HepG2 (cell line): ENCODE results near the gene UBR3. TPM values are rescaled to one million over a fixed set of nuclear protein-coding genes. Genes with fewer than 3 reads are reported as not detected.

Experiments
- ARID4A ChIP-seq: sonication (generic); formaldehyde crosslinking; IDR thresholded peaks from 2 replicates; pipeline ENCODE4 v1.5.0; 2020; ENCODE audit warnings: mild to moderate bottlenecking, missing genetic modification reagents, borderline replicate concordance
- ARNT ChIP-seq: fragments of 450-650 bp; IDR thresholded peaks from 2 replicates; pipeline ENCODE4 v1.6.1; 2017
- FOXK2 ChIP-seq: fragments of 450-650 bp; IDR thresholded peaks from 2 replicates; pipeline ENCODE4 v1.6.1; 2016
- GRHL1 ChIP-seq: sonication (generic); formaldehyde crosslinking; conservative IDR thresholded peaks from 2 replicates; pipeline ENCODE4 v1.8.0; 2022; ENCODE audit warnings: missing genetic modification reagents
- KLF6 ChIP-seq: IDR thresholded peaks from 2 replicates; pipeline ENCODE4 v1.8.0; 2016; ENCODE audit warnings: missing biosample characterization, missing genetic modification reagents
- MIXL1 ChIP-seq: IDR thresholded peaks from 2 replicates; pipeline ENCODE4 v1.6.1; 2016
- MTA3 ChIP-seq: sonication (generic); formaldehyde crosslinking; IDR thresholded peaks from 2 replicates; pipeline ENCODE4 v1.4.0; 2020; ENCODE audit warnings: missing genetic modification reagents
- RFX3 ChIP-seq: IDR thresholded peaks from 2 replicates; pipeline ENCODE4 v1.6.1; 2016; ENCODE audit warnings: missing biosample characterization, missing genetic modification reagents
- RNF2 ChIP-seq: fragments of 450-650 bp; conservative IDR thresholded peaks from 2 replicates; pipeline ENCODE4 v1.6.1; 2016; ENCODE audit warnings: low read depth
- TARDBP ChIP-seq: sonication (generic); formaldehyde crosslinking; IDR thresholded peaks from 2 replicates; pipeline ENCODE4 v1.8.0; 2022; ENCODE audit warnings: mild to moderate bottlenecking, missing genetic modification reagents
- TOPORS ChIP-seq: sonication (generic); formaldehyde crosslinking; IDR thresholded peaks from 2 replicates; pipeline ENCODE4 v1.8.0; 2023; ENCODE audit warnings: mild to moderate bottlenecking, missing genetic modification reagents
- ZNF34 ChIP-seq: sonication (generic); formaldehyde crosslinking; IDR thresholded peaks from 2 replicates; pipeline ENCODE4 v1.4.0; 2020; ENCODE audit warnings: mild to moderate bottlenecking, missing genetic modification reagents, borderline replicate concordance
- ZNF407 ChIP-seq: sonication (generic); formaldehyde crosslinking; IDR thresholded peaks from one replicate; pipeline ENCODE4 v1.5.1; 2020; ENCODE audit warnings: mild to moderate bottlenecking, missing genetic modification reagents; ENCODE audit errors: not compliant biosample characterization
- ZNF510 ChIP-seq: sonication (generic); formaldehyde crosslinking; IDR thresholded peaks from 2 replicates; pipeline ENCODE4 v1.4.0; 2020; ENCODE audit warnings: low read depth, mild to moderate bottlenecking, missing genetic modification reagents
- ZNF564 ChIP-seq: sonication (generic); formaldehyde crosslinking; IDR thresholded peaks from 2 replicates; pipeline ENCODE4 v1.8.1; 2023; ENCODE audit warnings: mild to moderate bottlenecking, missing genetic modification reagents
- polyA plus RNA-seq, 8 experiments: library from polyadenylated mRNA; depleted of rRNA in 3 of 8; stranded (reverse) in 7 of 8; unstranded in 1 of 8; fragments of >200 nt; fragmentation: Illumina TruSeq in 4 of 8; extraction: Trizol in 4 of 8; gene quantifications; 2 replicates each; pipeline versions ENCODE4 v1.2.1 to v1.2.3, GENCODE V29; 2011 to 2016; ENCODE audit warnings: low read depth in 4 of 8, missing spikeins in 1 of 8, mixed read lengths in 1 of 8; ENCODE audit not compliant: insufficient read depth in 1 of 8
- total RNA-seq, 5 experiments: library from RNA; depleted of rRNA; stranded (reverse); fragments of >200 nt; fragmentation: Illumina TruSeq; extraction: Trizol; gene quantifications; 2 replicates each; pipeline ENCODE4 v1.2.3, GENCODE V29; 2016; ENCODE audit warnings: low read depth in 1 of 5

UBR3 gene
- total and polyA plus RNA-seq, 2 of the 13 experiments (the other 11 are each of a cell fraction or from before 2014, with no cell fraction given) = 15.1 to 28.0 TPM

- TF ChIP-seq ZNF34 (CRISPR knock-in tag) (peak; percentile 90; the same call in 1 of the 2 replicates), MTA3 (CRISPR knock-in tag) (no peak), KLF6 (CRISPR knock-in tag) (peak; percentile 97), ZNF510 (CRISPR knock-in tag) (0 out of 2 replicates have a peak, but pooled peaks have one; percentile 38), ZNF564 (CRISPR knock-in tag) (peak; percentile 88), TOPORS (CRISPR knock-in tag) (peak; percentile 95), RFX3 (no peak), ZNF407 (CRISPR knock-in tag) (peak; percentile 88), ARNT (no peak), ARID4A (CRISPR knock-in tag) (peak; percentile 99), GRHL1 (no peak), FOXK2 (no peak), RNF2 (peak; percentile 81), MIXL1 (peak; percentile 68; the same call in 1 of the 2 replicates), TARDBP (peak; percentile 92)
Measured at GRCh38 chr2:169824373-169825333, 2.6 kb upstream of the UBR3 start, which contains the start of gene METTL5 (continued).
